Measurements from ENCODE around the gene SMARCA1.
"Not testable (repeated sequence)": the region's sequence is repeated elsewhere in the genome, so short reads cannot be mapped to it uniquely, and the experiment has no call there.

Gene SMARCA1

GRCh38 chrX:129523079-129523911 is at the start of gene SMARCA1:
Gene SMARCA1 (minus strand): TSS chrX:129523490. CDS start chrX:129523370, 120 bp downstream.
- no peak for DNase-seq

GRCh38 chrX:129572422-129572821 is 49.1 kb upstream of the SMARCA1 start:
- DNase-seq, result no peak

- no peak for DNase-seq
Measured at GRCh38 chrX:129568349-129568748, 45.1 kb upstream of the SMARCA1 start.

- DNase-seq, result no peak
Measured at GRCh38 chrX:129566073-129566472, 42.8 kb upstream of the SMARCA1 start.

GRCh38 chrX:129565046-129565650 is 41.9 kb upstream of the SMARCA1 start:
- no peak for DNase-seq

- DNase-seq, result not testable (repeated sequence)
Measured at GRCh38 chrX:129564345-129564744, 41.1 kb upstream of the SMARCA1 start.

- no peak for DNase-seq
Measured at GRCh38 chrX:129561453-129561852, 38.2 kb upstream of the SMARCA1 start.

- no peak for DNase-seq
Measured at GRCh38 chrX:129559783-129560182, 36.5 kb upstream of the SMARCA1 start.

- DNase-seq, result no peak
Measured at GRCh38 chrX:129557844-129558480, 34.7 kb upstream of the SMARCA1 start.

GRCh38 chrX:129556806-129557315 is 33.6 kb upstream of the SMARCA1 start:
- no peak for DNase-seq

- DNase-seq, result not testable (repeated sequence)
Measured at GRCh38 chrX:129554816-129555215, 31.5 kb upstream of the SMARCA1 start.

GRCh38 chrX:129553619-129554288 is 30.5 kb upstream of the SMARCA1 start:
- DNase-seq, result no peak

- no peak for DNase-seq
Measured at GRCh38 chrX:129549124-129549523, 25.8 kb upstream of the SMARCA1 start.

GRCh38 chrX:129545408-129545807 is 22.1 kb upstream of the SMARCA1 start:
- DNase-seq, result no peak

GRCh38 chrX:129544780-129545179 is 21.5 kb upstream of the SMARCA1 start:
- DNase-seq, result no peak

GRCh38 chrX:129540722-129541184 is 17.5 kb upstream of the SMARCA1 start:
- DNase-seq, result no peak

- DNase-seq, result no peak
Measured at GRCh38 chrX:129540068-129540653, 16.9 kb upstream of the SMARCA1 start, which contains the start of gene OCRL. Gene OCRL (plus strand): TSS chrX:129540259. CDS start chrX:129540440, 181 bp downstream.

- DNase-seq, result no peak
Measured at GRCh38 chrX:129534816-129535578, 11.7 kb upstream of the SMARCA1 start.

GRCh38 chrX:129531132-129531531 is 7.8 kb upstream of the SMARCA1 start:
- DNase-seq, result no peak

- no peak for DNase-seq
Measured at GRCh38 chrX:129530410-129530809, 7.1 kb upstream of the SMARCA1 start.

GRCh38 chrX:129529685-129530281 is 6.5 kb upstream of the SMARCA1 start:
- no peak for DNase-seq

Data from NCI-H2081 treated with DMSO at 0.1 percent for 48 hours (cell line).